IMR-90 (cell line): ENCODE data around the gene JAGN1. TPM values are rescaled to one million over a fixed set of nuclear protein-coding genes. Genes with fewer than 3 reads are reported as not detected.

ENCODE experiments used
- ATAC-seq: fragments of 200-7000 bp; cut with Tn5 transposase; 2 replicates; pipeline ENCODE4 v1.9.1; 2020; ENCODE audit warnings: low read depth, mild to moderate bottlenecking, moderate library complexity
- BruUV-seq: library from RNA; stranded (reverse); fragments of 400-500 nt; replicated peaks from 2 replicates; lab custom pipeline; 2021; lab: Mats Ljungman, UMichigan
- CTCF ChIA-PET: fragments of 300-600 bp; formaldehyde crosslinking; extraction: SDS; loops from one replicate; lab custom pipeline; 2021; ENCODE audit warnings: antibody characterized with exemption; lab: Yijun Ruan, JAX
- POLR2A ChIA-PET: fragments of 300-600 bp; sonication (Branson Sonifier 250); formaldehyde crosslinking; loops from one replicate; lab custom pipeline; 2022; ENCODE audit warnings: antibody characterized with exemption; ENCODE audit not compliant: unreplicated experiment; lab: Charles Lee
- DNase-seq: peaks from one replicate; pipeline ENCODE4 v3.0.0; 2013
- H2AFZ ChIP-seq: replicated peaks from 2 replicates; pipeline ENCODE3; 2013; ENCODE audit warnings: low read length, mild to moderate bottlenecking; ENCODE audit not compliant: poor library complexity
- H2AK5ac ChIP-seq: 2 replicates; pipeline ENCODE4 v1.6.1; 2013; ENCODE audit warnings: low read depth, low read length, inconsistent platforms
- H2AK9ac ChIP-seq: replicated peaks from 2 replicates; pipeline ENCODE3; 2013; ENCODE audit warnings: mild to moderate bottlenecking, low read depth, low read length, moderate library complexity; ENCODE audit not compliant: poor library complexity
- H2BK120ac ChIP-seq: 2 replicates; pipeline ENCODE4 v1.6.1; 2013; ENCODE audit warnings: low read depth, low read length, inconsistent platforms
- H2BK15ac ChIP-seq: 3 replicates; pipeline ENCODE4 v1.6.1; 2013; ENCODE audit warnings: low read depth, low read length, inconsistent platforms
- H2BK20ac ChIP-seq: 2 replicates; pipeline ENCODE4 v1.6.1; 2013; ENCODE audit warnings: low read depth, mild to moderate bottlenecking, inconsistent platforms, low read length, moderate library complexity
- H2BK5ac ChIP-seq: 2 replicates; pipeline ENCODE4 v1.6.1; 2013; ENCODE audit warnings: mild to moderate bottlenecking, low read depth, low read length, inconsistent platforms; ENCODE audit not compliant: poor library complexity, severe bottlenecking
- H3K14ac ChIP-seq: replicated peaks from 2 replicates; pipeline ENCODE4 v1.6.1; 2013; ENCODE audit warnings: low read depth, low read length, inconsistent platforms
- H3K18ac ChIP-seq: 2 replicates; pipeline ENCODE4 v1.6.1; 2013; ENCODE audit warnings: low read depth, low read length, control low read depth
- H3K23ac ChIP-seq: 2 replicates; pipeline ENCODE4 v1.6.1; 2013; ENCODE audit warnings: low read depth, low read length, inconsistent platforms
- H3K27ac ChIP-seq: 2 replicates; pipeline ENCODE4 v1.5.1; 2013; ENCODE audit warnings: mild to moderate bottlenecking, control low read depth, low read length; ENCODE audit not compliant: insufficient read depth
- H3K27me3 ChIP-seq: 2 replicates; pipeline ENCODE4 v1.6.1; 2013; ENCODE audit warnings: low read length; ENCODE audit not compliant: control insufficient read depth, insufficient read depth
- H3K36me3 ChIP-seq: 2 replicates; pipeline ENCODE4 v1.6.1; 2013; ENCODE audit warnings: low read length, mixed read lengths; ENCODE audit not compliant: control insufficient read depth, insufficient read depth
- H3K4ac ChIP-seq: 2 replicates; pipeline ENCODE4 v1.6.1; 2013; ENCODE audit warnings: low read depth, low read length, inconsistent platforms
- H3K4me1 ChIP-seq: 2 replicates; pipeline ENCODE4 v1.6.1; 2013; ENCODE audit warnings: low read length, mixed read lengths; ENCODE audit not compliant: control insufficient read depth, insufficient read depth
- H3K4me2 ChIP-seq: 2 replicates; pipeline ENCODE4 v1.6.1; 2013; ENCODE audit warnings: low read depth, mild to moderate bottlenecking, control low read depth, low read length, moderate library complexity
- H3K4me3 ChIP-seq: 2 replicates; pipeline ENCODE4 v1.5.1; 2013; ENCODE audit warnings: low read depth, mild to moderate bottlenecking, control low read depth, low read length, moderate library complexity; ENCODE audit not compliant: insufficient read depth
- H3K56ac ChIP-seq: 2 replicates; pipeline ENCODE4 v1.6.1; 2013; ENCODE audit warnings: low read length, inconsistent platforms; ENCODE audit not compliant: insufficient read depth; ENCODE audit errors: extremely low read depth
- H3K79me1 ChIP-seq, 2 experiments: 2 replicates each; pipeline ENCODE4 v1.6.1; 2013; ENCODE audit warnings: low read length in 2 of 2, inconsistent platforms in 1 of 2, low read depth in 1 of 2
- H3K9ac ChIP-seq: 2 replicates; pipeline ENCODE4 v1.6.1; 2013; ENCODE audit warnings: low read depth, low read length, control low read depth
- H3K9me1 ChIP-seq: 2 replicates; pipeline ENCODE4 v1.6.1; 2013; ENCODE audit warnings: low read length, inconsistent platforms; ENCODE audit not compliant: insufficient read depth
- H3K9me3 ChIP-seq: 2 replicates; pipeline ENCODE4 v1.6.1; 2013; ENCODE audit warnings: low read length; ENCODE audit not compliant: control insufficient read depth, insufficient read depth
- H4K20me1 ChIP-seq: 2 replicates; pipeline ENCODE4 v1.6.1; 2013; ENCODE audit warnings: low read length, inconsistent platforms; ENCODE audit not compliant: insufficient read depth
- H4K5ac ChIP-seq: 2 replicates; pipeline ENCODE4 v1.6.1; 2013; ENCODE audit warnings: mild to moderate bottlenecking, low read depth, low read length, control low read depth
- H4K8ac ChIP-seq, 2 experiments: 2 replicates each; pipeline ENCODE4 v1.6.1; 2013; ENCODE audit warnings: low read depth in 2 of 2, low read length in 2 of 2, control low read depth in 1 of 2, inconsistent platforms in 1 of 2
- H4K91ac ChIP-seq: 2 replicates; pipeline ENCODE4 v1.6.1; 2013; ENCODE audit warnings: low read depth, low read length, inconsistent platforms; ENCODE audit not compliant: insufficient read depth
- POLR2A ChIP-seq: IDR thresholded peaks from 2 replicates; pipeline ENCODE4 v1.6.1; 2012; ENCODE audit warnings: mild to moderate bottlenecking, low read depth, low read length
- SMC3 ChIP-seq: fragments of 150-350 bp; IDR thresholded peaks from 2 replicates; pipeline ENCODE4 v1.6.1; 2016; ENCODE audit warnings: low read depth, mild to moderate bottlenecking, antibody characterized with exemption, low read length, moderate library complexity
- WGBS, 2 experiments: methylation state at CpG; one replicate each; pipeline versions ENCODE4 v1.1.5 to v1.1.7; 2013; ENCODE audit warnings: missing lambda C conversion rate in 2 of 2; ENCODE audit not compliant: insufficient read length in 1 of 2; ENCODE audit errors: extremely low coverage in 2 of 2; 5-methylcytosine and 5-hydroxymethylcytosine counted together
- dilution Hi-C: fragments of 300-500 bp; cut with HindIII; formaldehyde crosslinking; loops from one replicate; pipeline ENCODE4 v1.14.3; 2018; ENCODE audit warnings: low sequenced_read_pairs; ENCODE audit not compliant: unreplicated experiment
- in situ Hi-C: fragments of 300-500 bp; cut with MboI; formaldehyde crosslinking; loops from 3 replicates; pipeline ENCODE4 v1.14.3; 2019; ENCODE audit warnings: low sequenced_read_pairs, inconsistent platforms, mixed read lengths
- intact Hi-C: fragments of 100-400 bp; cut with micrococcal nuclease; formaldehyde crosslinking; loops from 2 replicates; pipeline ENCODE4 v1.10.0; 2022
- polyA plus RNA-seq, 3 experiments: library from polyadenylated mRNA; depleted of rRNA; stranded (reverse); fragments of >200 nt; gene quantifications; 2 replicates each; pipeline ENCODE4 v1.2.3, GENCODE V29; 2012; ENCODE audit warnings: low replicate concordance in 1 of 3
- total RNA-seq: library from RNA; depleted of rRNA; stranded (reverse); fragments of >200 nt; gene quantifications from 2 replicates; pipeline ENCODE4 v1.2.3, GENCODE V29; 2012
- TF ChIP-seq, protein P1 (sequence below): conservative IDR thresholded peaks from 2 replicates; pipeline ENCODE4 v1.5.1; 2012; ENCODE audit warnings: mild to moderate bottlenecking, low read depth, low read length, improper control_type of control experiment

JAGN1 gene
- total and polyA plus RNA-seq, 2 of the 4 experiments (the other 2 are of a cell fraction): 32.7 to 39.3 TPM

DNA sequence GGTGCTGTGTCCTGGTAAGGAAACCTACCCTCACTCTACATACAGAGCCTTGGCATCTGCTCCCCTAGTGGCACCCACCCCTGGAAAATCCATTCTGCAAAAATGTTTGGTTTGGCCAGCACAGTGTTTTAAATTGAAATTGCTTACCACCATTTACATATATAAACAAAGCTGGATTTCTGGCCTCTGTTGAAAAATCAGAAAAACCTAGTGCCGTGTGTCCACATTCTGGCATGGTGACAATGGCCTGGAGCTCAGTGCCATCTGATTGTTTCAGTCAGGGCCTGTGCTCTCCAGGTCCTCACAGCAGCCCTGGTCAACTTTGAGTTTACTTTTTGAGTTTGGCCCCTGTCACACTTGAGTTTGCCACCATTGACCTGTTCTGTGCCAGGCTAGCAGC is 23.6 kb downstream of the JAGN1 start:
- no peak overlapping the region; a peak in 1 of 4 replicates for H4K8ac ChIP-seq
- no peaks in the 10 kb centered on the region for H3K9me3 ChIP-seq
- no peak overlapping the region for H3K27ac ChIP-seq
- H3K9ac ChIP-seq: no peak overlapping the region
- peaks cover 7 to 35% of the 10 kb centered on the region in 2 experiments; a peak in 3 of 4 replicates for H3K79me1 ChIP-seq
- no peak overlapping the region; the same call in 1 of the 2 replicates for H3K4me2 ChIP-seq
- H4K20me1 ChIP-seq: no peaks in the 10 kb centered on the region
- no peak overlapping the region for H2BK120ac ChIP-seq
- ChIA-PET CTCF (interaction anchor here (0.6 kb wide), 1 partner anchor 11 kb away, joined by 3 read pairs; the partner anchor contains the start of gene IL17RE), POLR2A (interaction anchor here (0.6 kb wide), 1 partner anchor 24 kb away, joined by 4 read pairs; the partner anchor contains the start of gene JAGN1)
- no peak overlapping the region for H2AFZ ChIP-seq
- in situ Hi-C loops (no loop called here), dilution Hi-C loops (no loop called here), intact Hi-C loops (loop anchor here (2.0 kb wide), 1 partner anchor 65 kb away; no protein-coding TSS in a partner anchor)
- H2AK5ac ChIP-seq: peak overlapping the region; percentile 4; the same call in 1 of the 2 replicates
- H2AK9ac ChIP-seq: peak overlapping the region; percentile 79
- H4K91ac ChIP-seq: no peak overlapping the region
- H3K18ac ChIP-seq: no peak overlapping the region
- no peak overlapping the region for H3K56ac ChIP-seq
- no peak overlapping the region for H3K4me3 ChIP-seq
- TF ChIP-seq POLR2A: no peak
- TF ChIP-seq, protein P1, sequence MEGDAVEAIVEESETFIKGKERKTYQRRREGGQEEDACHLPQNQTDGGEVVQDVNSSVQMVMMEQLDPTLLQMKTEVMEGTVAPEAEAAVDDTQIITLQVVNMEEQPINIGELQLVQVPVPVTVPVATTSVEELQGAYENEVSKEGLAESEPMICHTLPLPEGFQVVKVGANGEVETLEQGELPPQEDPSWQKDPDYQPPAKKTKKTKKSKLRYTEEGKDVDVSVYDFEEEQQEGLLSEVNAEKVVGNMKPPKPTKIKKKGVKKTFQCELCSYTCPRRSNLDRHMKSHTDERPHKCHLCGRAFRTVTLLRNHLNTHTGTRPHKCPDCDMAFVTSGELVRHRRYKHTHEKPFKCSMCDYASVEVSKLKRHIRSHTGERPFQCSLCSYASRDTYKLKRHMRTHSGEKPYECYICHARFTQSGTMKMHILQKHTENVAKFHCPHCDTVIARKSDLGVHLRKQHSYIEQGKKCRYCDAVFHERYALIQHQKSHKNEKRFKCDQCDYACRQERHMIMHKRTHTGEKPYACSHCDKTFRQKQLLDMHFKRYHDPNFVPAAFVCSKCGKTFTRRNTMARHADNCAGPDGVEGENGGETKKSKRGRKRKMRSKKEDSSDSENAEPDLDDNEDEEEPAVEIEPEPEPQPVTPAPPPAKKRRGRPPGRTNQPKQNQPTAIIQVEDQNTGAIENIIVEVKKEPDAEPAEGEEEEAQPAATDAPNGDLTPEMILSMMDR: no peak
- TF ChIP-seq SMC3: no peak
- WGBS, 2 experiments: no CpG with 5 or more reads among the region's 1 CpG
- H3K36me3 ChIP-seq: no peaks in the 10 kb centered on the region
- peak overlapping the region; percentile 11; the same call in 1 of the 2 replicates for H3K4ac ChIP-seq
- peaks cover 32% of the 10 kb centered on the region for H3K4me1 ChIP-seq
- BruUV-seq: no TSS peak
- H3K23ac ChIP-seq: 0 out of 2 replicates have a peak overlapping the region, but pooled peaks have one; percentile 39
- no peak overlapping the region for H2BK15ac ChIP-seq
- no peak overlapping the region for H2BK5ac ChIP-seq
- no peak overlapping the region for H3K14ac ChIP-seq
- no peaks in the 10 kb centered on the region for H3K27me3 ChIP-seq
- H4K5ac ChIP-seq: no peak overlapping the region
- ATAC-seq: no peak
- no peak for DNase-seq
- peaks cover 11% of the 10 kb centered on the region for H3K9me1 ChIP-seq
- no peak overlapping the region for H2BK20ac ChIP-seq
